Neutrophil (primary cell): Measurements from ENCODE around the gene AGAP1.

Experiments used
- H3K27ac ChIP-seq: fragments of 200-600 bp; sonication (generic); 2 replicates; pipeline ENCODE4 v1.5.1; 2016; ENCODE audit warnings: mild to moderate bottlenecking, moderate library complexity
- H3K27me3 ChIP-seq: fragments of 200-600 bp; sonication (generic); 2 replicates; pipeline ENCODE4 v1.6.0; 2016; ENCODE audit warnings: mild to moderate bottlenecking
- H3K36me3 ChIP-seq: fragments of 200-600 bp; sonication (generic); 2 replicates; pipeline ENCODE4 v1.5.1; 2017
- H3K4me1 ChIP-seq, 2 experiments: fragments of 200-600 bp in 1 of 2; sonication (generic) in 1 of 2; 1 replicate in 1 of 2; 2 replicates in 1 of 2; pipeline versions ENCODE4 v1.5.1 to v1.6.1; 2013 to 2016; ENCODE audit warnings: low read depth in 1 of 2, low read length in 1 of 2, mild to moderate bottlenecking in 1 of 2, moderate library complexity in 1 of 2; ENCODE audit not compliant: control insufficient read depth in 1 of 2, insufficient read depth in 1 of 2
- H3K4me3 ChIP-seq, 2 experiments: fragments of 200-600 bp in 1 of 2; sonication (generic) in 1 of 2; 1 replicate in 1 of 2; 2 replicates in 1 of 2; pipeline ENCODE4 v1.5.1; 2013 to 2016; ENCODE audit warnings: low read depth in 1 of 2, low read length in 1 of 2, mild to moderate bottlenecking in 1 of 2, moderate library complexity in 1 of 2
- H3K9me3 ChIP-seq: fragments of 200-600 bp; sonication (generic); 2 replicates; pipeline ENCODE4 v1.5.1; 2016
- TF ChIP-seq, protein P1 (sequence below): fragments of 200-600 bp; sonication (generic); IDR thresholded peaks from 2 replicates; pipeline ENCODE4 v1.5.1; 2016; ENCODE audit warnings: antibody characterized with exemption

The AGAP1 gene

DNA sequence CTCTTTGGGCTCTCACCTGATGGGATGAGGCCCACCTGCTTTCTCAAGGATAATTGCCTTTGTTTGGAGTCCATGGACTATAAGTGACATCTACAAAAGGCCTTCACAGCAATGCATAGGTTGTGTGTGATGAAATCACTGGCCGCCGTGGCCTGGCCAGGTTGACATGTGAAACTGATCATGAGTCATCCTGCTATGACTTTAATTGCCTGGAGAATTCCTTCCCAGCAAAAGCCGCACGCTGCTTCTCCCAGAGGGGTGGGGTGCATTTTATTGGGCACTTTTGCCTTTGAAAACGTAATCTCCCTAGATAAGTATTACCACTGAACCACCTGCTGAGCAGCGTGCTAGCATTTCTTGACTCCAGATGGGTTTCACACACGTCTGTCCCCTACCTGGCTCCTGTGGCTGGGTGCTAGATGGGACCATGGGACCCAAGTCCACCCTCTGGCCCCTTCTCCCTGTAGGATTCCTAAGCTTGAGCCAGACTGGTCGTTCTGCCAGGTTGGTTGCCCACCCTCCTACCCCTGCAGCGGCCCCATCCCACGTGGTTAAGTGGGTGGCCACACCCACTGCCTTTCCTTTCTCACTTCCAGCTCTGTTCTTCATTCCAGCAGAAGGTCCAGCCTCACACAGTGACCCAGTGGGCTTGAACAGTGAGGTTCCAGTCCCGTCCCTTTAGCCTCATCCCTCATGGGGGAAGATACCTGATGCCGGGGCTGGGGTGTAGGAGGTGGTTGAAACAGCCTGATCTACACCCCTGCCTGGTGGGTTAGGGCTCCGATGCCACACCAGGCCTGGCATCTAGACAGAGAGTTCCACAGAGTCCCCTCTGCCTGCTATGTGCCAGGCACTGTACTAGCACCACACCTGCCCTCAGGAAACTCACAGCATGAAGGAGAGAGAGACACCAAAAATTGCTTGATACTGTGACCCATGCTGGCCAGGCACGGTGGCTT is 584.7 kb downstream of the AGAP1 start:
- H3K27me3 ChIP-seq: no peaks in the 10 kb centered on the region
- no peaks in the 10 kb centered on the region for H3K9me3 ChIP-seq
- H3K4me1 ChIP-seq: no peaks in the 10 kb centered on the region
- TF ChIP-seq, protein P1, sequence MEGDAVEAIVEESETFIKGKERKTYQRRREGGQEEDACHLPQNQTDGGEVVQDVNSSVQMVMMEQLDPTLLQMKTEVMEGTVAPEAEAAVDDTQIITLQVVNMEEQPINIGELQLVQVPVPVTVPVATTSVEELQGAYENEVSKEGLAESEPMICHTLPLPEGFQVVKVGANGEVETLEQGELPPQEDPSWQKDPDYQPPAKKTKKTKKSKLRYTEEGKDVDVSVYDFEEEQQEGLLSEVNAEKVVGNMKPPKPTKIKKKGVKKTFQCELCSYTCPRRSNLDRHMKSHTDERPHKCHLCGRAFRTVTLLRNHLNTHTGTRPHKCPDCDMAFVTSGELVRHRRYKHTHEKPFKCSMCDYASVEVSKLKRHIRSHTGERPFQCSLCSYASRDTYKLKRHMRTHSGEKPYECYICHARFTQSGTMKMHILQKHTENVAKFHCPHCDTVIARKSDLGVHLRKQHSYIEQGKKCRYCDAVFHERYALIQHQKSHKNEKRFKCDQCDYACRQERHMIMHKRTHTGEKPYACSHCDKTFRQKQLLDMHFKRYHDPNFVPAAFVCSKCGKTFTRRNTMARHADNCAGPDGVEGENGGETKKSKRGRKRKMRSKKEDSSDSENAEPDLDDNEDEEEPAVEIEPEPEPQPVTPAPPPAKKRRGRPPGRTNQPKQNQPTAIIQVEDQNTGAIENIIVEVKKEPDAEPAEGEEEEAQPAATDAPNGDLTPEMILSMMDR: no peak
- H3K4me3 ChIP-seq: no peak overlapping the region
- H3K36me3 ChIP-seq: no peaks in the 10 kb centered on the region
- no peak overlapping the region for H3K27ac ChIP-seq

DNA sequence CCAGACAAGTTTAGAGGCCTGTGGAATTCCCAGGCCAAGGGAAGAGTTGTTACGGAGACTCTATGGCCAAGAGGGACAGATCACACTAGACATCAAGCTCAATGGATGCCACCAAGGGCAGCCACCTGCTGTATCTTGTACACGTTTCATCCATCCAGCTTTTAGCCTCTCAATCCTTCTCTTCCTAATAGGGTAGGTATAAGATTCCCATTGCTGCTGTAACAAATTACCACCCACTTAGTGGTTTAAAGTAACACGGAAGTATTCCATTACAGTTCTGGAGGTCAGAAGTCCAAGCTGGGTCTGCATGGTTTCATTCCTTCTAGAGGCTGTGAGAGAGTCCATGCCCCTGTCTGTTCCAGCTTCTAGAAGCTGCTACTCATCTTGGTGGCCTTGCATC is 586.6 kb downstream of the AGAP1 start:
- TF ChIP-seq, protein P1: no peak
- no peaks in the 10 kb centered on the region for H3K27me3 ChIP-seq

DNA sequence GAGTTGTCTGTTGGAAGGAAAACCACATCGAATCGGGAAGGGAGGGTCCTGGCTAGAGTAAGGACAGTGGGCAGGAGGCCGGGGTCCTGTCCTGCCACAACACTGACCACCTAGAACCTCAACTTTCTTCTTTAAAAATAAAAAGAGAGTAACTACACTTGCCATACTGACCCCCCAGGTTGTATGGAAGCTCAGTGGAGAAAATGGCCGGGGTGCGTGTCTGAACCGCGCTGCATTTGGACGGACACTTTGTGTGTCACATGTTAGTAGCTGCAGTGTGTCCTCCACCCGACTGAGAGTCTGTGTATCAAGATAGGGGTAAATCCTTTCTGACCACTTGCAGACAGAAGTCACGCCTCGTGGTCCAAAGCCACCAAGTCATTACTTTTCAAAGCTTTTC is 587.3 kb downstream of the AGAP1 start:
- no peaks in the 10 kb centered on the region for H3K27me3 ChIP-seq
- no peaks in the 10 kb centered on the region for H3K36me3 ChIP-seq
- H3K4me1 ChIP-seq: no peaks in the 10 kb centered on the region
- H3K9me3 ChIP-seq: no peaks in the 10 kb centered on the region
- no peak overlapping the region for H3K27ac ChIP-seq
- TF ChIP-seq, protein P1: no peak
- no peak overlapping the region for H3K4me3 ChIP-seq

More for the DNA sequence above, 586.6 kb downstream of the AGAP1 start:
- no peaks in the 10 kb centered on the region for H3K36me3 ChIP-seq
- H3K4me3 ChIP-seq: no peak overlapping the region
- no peaks in the 10 kb centered on the region for H3K4me1 ChIP-seq
- no peak overlapping the region for H3K27ac ChIP-seq
- no peaks in the 10 kb centered on the region for H3K9me3 ChIP-seq

DNA sequence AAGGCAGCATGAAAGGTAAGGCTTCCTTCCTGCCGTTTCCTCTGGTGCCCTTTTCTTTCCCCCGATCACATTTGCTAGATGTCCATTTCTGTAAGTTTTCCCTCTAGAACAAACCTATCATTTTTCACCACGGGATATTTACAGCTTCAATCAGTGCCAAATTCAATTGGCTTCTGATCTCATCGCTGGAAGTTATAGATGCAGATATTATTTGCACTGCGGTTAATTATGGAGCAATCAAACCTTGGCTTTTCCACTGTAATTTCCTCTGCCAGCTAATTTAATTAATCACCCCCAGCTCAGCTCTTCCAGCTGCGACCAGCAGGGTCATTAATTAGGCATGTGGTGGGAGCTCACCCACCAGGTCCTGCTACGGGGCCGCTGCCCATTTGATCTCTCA is 588.2 kb downstream of the AGAP1 start:
- Histone ChIP-seq H3K27ac (no peak overlapping the region), H3K4me1 (no peaks in the 10 kb centered on the region), H3K9me3 (no peaks in the 10 kb centered on the region), H3K4me3 (no peak overlapping the region), H3K36me3 (no peaks in the 10 kb centered on the region), H3K27me3 (no peaks in the 10 kb centered on the region)
- TF ChIP-seq, protein P1: no peak

DNA sequence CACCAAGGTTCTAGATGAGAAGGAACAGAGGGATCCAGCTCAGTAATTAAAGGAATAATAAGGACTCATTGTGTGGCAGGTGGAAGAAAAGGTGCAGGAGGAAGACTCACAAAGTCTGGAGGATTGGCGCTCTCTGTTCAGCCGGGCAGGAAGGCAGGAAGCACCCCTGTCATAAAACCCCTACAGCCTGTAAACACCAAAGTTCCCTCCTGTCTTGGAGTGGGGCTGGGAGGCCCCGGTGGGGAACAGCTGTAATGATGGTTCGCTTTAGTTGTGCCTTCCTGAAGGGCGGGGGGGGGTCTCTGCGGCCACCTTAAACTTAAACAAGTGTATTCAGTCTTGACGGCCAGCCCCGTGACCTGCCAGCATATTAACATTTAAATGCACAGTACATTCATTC is 590.1 kb downstream of the AGAP1 start:
- Histone ChIP-seq H3K36me3 (no peaks in the 10 kb centered on the region), H3K9me3 (no peaks in the 10 kb centered on the region), H3K4me3 (no peak overlapping the region), H3K27me3 (no peaks in the 10 kb centered on the region), H3K4me1 (no peaks in the 10 kb centered on the region), H3K27ac (no peak overlapping the region)
- TF ChIP-seq, protein P1: no peak
